ENCODE data around the gene DCDC2C.

Gene DCDC2C

GRCh38 chr2:3655871-3656761 lies 47.3 kb upstream of the DCDC2C start:
- H3K4me3 ChIP-seq (ENCODE audit: low read depth in 1 of 2, low read length in 2 of 2) = no peak overlapping the region
- H3K27me3 ChIP-seq (ENCODE audit: insufficient read depth, low read length, poor library complexity) = no peaks in the 10 kb centered on the region
- no peak overlapping the region for H3K27ac ChIP-seq (ENCODE audit: low read length)
- H3K79me2 ChIP-seq (ENCODE audit: insufficient read depth, low read length) = no peaks in the 10 kb centered on the region
- H3K4me2 ChIP-seq (ENCODE audit: insufficient read depth, low read length) = no peak overlapping the region
- H3K9me3 ChIP-seq (ENCODE audit: insufficient read depth, low read length, severe bottlenecking) = no peaks in the 10 kb centered on the region
- DNase-seq (no peak), ATAC-seq (ENCODE audit: insufficient read depth, low read depth) (no peak)
- no peak overlapping the region for H2AFZ ChIP-seq (ENCODE audit: low read depth, low read length)
- no peaks in the 10 kb centered on the region for H3K36me3 ChIP-seq (ENCODE audit: insufficient read depth, low read length)
- peaks cover 4% of the 10 kb centered on the region; the same call in 1 of the 2 replicates for H4K20me1 ChIP-seq (ENCODE audit: insufficient read depth, low read length)
- TF ChIP-seq EZH2 (IDR thresholded peaks at IDR 0.05; ENCODE audit: borderline replicate concordance, low read depth, low read length, severe bottlenecking) (no peak), CTCF (IDR thresholded peaks at IDR 0.05; ENCODE audit: borderline replicate concordance, extremely low read depth, low read length, poor library complexity, severe bottlenecking) (no peak)
- no peak overlapping the region for H3K9ac ChIP-seq (ENCODE audit: low read depth, low read length)
- H3K4me1 ChIP-seq (ENCODE audit: insufficient read depth, low read length) = peaks cover 11% of the 10 kb centered on the region

- no peak overlapping the region for H3K4me3 ChIP-seq (ENCODE audit: low read depth in 1 of 2, low read length in 2 of 2)
- H3K4me1 ChIP-seq (ENCODE audit: insufficient read depth, low read length) = peaks cover 4% of the 10 kb centered on the region
- H3K27me3 ChIP-seq (ENCODE audit: insufficient read depth, low read length, poor library complexity) = no peaks in the 10 kb centered on the region
- no peak overlapping the region for H3K4me2 ChIP-seq (ENCODE audit: insufficient read depth, low read length)
- H3K9me3 ChIP-seq (ENCODE audit: insufficient read depth, low read length, severe bottlenecking) = no peaks in the 10 kb centered on the region
- DNase-seq (no peak), ATAC-seq (ENCODE audit: insufficient read depth, low read depth) (no peak)
- no peak for TF ChIP-seq EZH2 (IDR thresholded peaks at IDR 0.05; ENCODE audit: borderline replicate concordance, low read depth, low read length, severe bottlenecking)
- TF ChIP-seq CTCF (IDR thresholded peaks at IDR 0.05; ENCODE audit: borderline replicate concordance, extremely low read depth, low read length, poor library complexity, severe bottlenecking) = no peak
- H3K27ac ChIP-seq (ENCODE audit: low read length) = no peak overlapping the region
- no peaks in the 10 kb centered on the region for H3K36me3 ChIP-seq (ENCODE audit: insufficient read depth, low read length)
- no peaks in the 10 kb centered on the region for H3K79me2 ChIP-seq (ENCODE audit: insufficient read depth, low read length)
- no peak overlapping the region for H2AFZ ChIP-seq (ENCODE audit: low read depth, low read length)
- no peak overlapping the region for H3K9ac ChIP-seq (ENCODE audit: low read depth, low read length)
- no peaks in the 10 kb centered on the region for H4K20me1 ChIP-seq (ENCODE audit: insufficient read depth, low read length)
These were observed 46.3 kb upstream of the DCDC2C start for GRCh38 chr2:3656762-3657721.

GRCh38 chr2:3657881-3658280 lies 45.5 kb upstream of the DCDC2C start, which contains the start of gene ALLC:
TSS of gene ALLC (plus strand) at chr2:3658200. CDS start at chr2:3671158, 12,958 bp downstream.
- no peaks in the 10 kb centered on the region for H3K27me3 ChIP-seq (ENCODE audit: insufficient read depth, low read length, poor library complexity)
- no peaks in the 10 kb centered on the region for H3K9me3 ChIP-seq (ENCODE audit: insufficient read depth, low read length, severe bottlenecking)
- DNase-seq (no peak), ATAC-seq (ENCODE audit: insufficient read depth, low read depth) (no peak)
- TF ChIP-seq CTCF (IDR thresholded peaks at IDR 0.05; ENCODE audit: borderline replicate concordance, extremely low read depth, low read length, poor library complexity, severe bottlenecking) (no peak), EZH2 (IDR thresholded peaks at IDR 0.05; ENCODE audit: borderline replicate concordance, low read depth, low read length, severe bottlenecking) (no peak)
- no peak within 1 kb of the TSS for H3K4me3 ChIP-seq (ENCODE audit: low read depth in 1 of 2, low read length in 2 of 2)
- H3K36me3 ChIP-seq (ENCODE audit: insufficient read depth, low read length) = no peaks in the 10 kb centered on the region
- H3K4me1 ChIP-seq (ENCODE audit: insufficient read depth, low read length) = no peaks in the 10 kb centered on the region
- H4K20me1 ChIP-seq (ENCODE audit: insufficient read depth, low read length) = no peaks in the 10 kb centered on the region
- H3K9ac ChIP-seq (ENCODE audit: low read depth, low read length) = no peak within 1 kb of the TSS
- no peak within 1 kb of the TSS for H2AFZ ChIP-seq (ENCODE audit: low read depth, low read length)
- H3K79me2 ChIP-seq (ENCODE audit: insufficient read depth, low read length) = no peaks in the 10 kb centered on the region
- H3K4me2 ChIP-seq (ENCODE audit: insufficient read depth, low read length) = no peak within 1 kb of the TSS
- no peak within 1 kb of the TSS for H3K27ac ChIP-seq (ENCODE audit: low read length)
